Stimulated activated memory B cell treated with anti-CD40 and anti-IgM and Interleukin-4, amounts not matched to agents 10 μg/mL and 1 μg/mL and 100 μg/mL, for 72 hours (primary cell): ENCODE measurements around the gene CCDC160.
A peak's percentile ranks its signal among the peaks of the same experiment; 100 is the strongest.
"Not testable (repeated sequence)": the region's sequence is repeated elsewhere in the genome, so short reads cannot be mapped to it uniquely, and the experiment has no call there.

Experiments used
- ATAC-seq: fragments of 150-1000 bp; cut with Tn5 transposase; 2 replicates; pipeline ENCODE4 v1.10.0; 2021
- H3K27ac Mint-ChIP-seq: one replicate; pipeline ENCODE4 v1.8.0; 2022; ENCODE audit warnings: mild to moderate bottlenecking, mixed read lengths
- H3K27me3 Mint-ChIP-seq: one replicate; pipeline ENCODE4 v1.8.0; 2022; ENCODE audit warnings: mixed read lengths
- H3K36me3 Mint-ChIP-seq: one replicate; pipeline ENCODE4 v1.8.0; 2022; ENCODE audit warnings: mixed read lengths
- H3K4me1 Mint-ChIP-seq: one replicate; pipeline ENCODE4 v1.8.0; 2022; ENCODE audit warnings: mixed read lengths
- H3K4me3 Mint-ChIP-seq: one replicate; pipeline ENCODE4 v1.8.0; 2022; ENCODE audit warnings: mild to moderate bottlenecking, moderate library complexity, mixed read lengths
- H3K9me3 Mint-ChIP-seq: one replicate; pipeline ENCODE4 v1.8.0; 2022; ENCODE audit warnings: mixed read lengths

CCDC160 gene

GRCh38 chrX:134236626-134237614, at the start of gene CCDC160:
CCDC160 (plus strand) TSS chrX:134237182; CDS start chrX:134244801, 7,619 bp downstream.
- ATAC-seq = no peak
- no peaks in the 10 kb centered on the region for H3K36me3 Mint-ChIP-seq
- peak within 1 kb of the TSS; percentile 70 for H3K4me3 Mint-ChIP-seq
- peaks cover 20% of the 10 kb centered on the region for H3K27me3 Mint-ChIP-seq
- H3K4me1 Mint-ChIP-seq = no peaks in the 10 kb centered on the region
- no peaks in the 10 kb centered on the region for H3K9me3 Mint-ChIP-seq
- H3K27ac Mint-ChIP-seq = no peak within 1 kb of the TSS

GRCh38 chrX:134191281-134191680, 45.7 kb upstream of the CCDC160 start:
- no peaks in the 10 kb centered on the region for H3K27me3 Mint-ChIP-seq
- H3K4me1 Mint-ChIP-seq = peaks cover 7% of the 10 kb centered on the region
- no peaks in the 10 kb centered on the region for H3K9me3 Mint-ChIP-seq
- ATAC-seq = no peak
- no peaks in the 10 kb centered on the region for H3K36me3 Mint-ChIP-seq
- H3K4me3 Mint-ChIP-seq = no peak overlapping the region
- H3K27ac Mint-ChIP-seq = no peak overlapping the region

- Mint-ChIP-seq H3K4me1 (no peaks in the 10 kb centered on the region), H3K27ac (no peak overlapping the region), H3K36me3 (no peaks in the 10 kb centered on the region), H3K27me3 (no peaks in the 10 kb centered on the region), H3K9me3 (no peaks in the 10 kb centered on the region), H3K4me3 (no peak overlapping the region)
- ATAC-seq = no peak
Observed at GRCh38 chrX:134194915-134195314, 42.1 kb upstream of the CCDC160 start.

DNA sequence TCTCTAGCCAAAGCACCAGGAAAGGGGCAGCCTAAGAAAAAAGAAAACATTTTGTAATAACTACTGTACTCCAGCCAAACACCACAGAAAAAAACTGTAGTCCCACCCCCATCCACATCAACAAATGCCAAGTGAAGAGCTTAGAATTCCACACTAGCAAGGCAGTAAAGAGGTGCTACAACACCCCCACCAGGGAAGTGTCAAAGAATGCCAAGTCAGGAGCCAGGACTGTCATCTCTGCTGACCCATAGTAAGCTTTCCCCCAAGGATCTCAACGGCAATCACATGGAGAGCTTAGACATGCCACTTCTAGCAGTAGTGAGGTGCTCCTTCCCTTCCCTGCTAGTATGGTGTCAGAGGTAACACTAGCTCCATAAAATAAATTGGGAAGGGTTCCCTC, 34.4 kb upstream of the CCDC160 start:
- Mint-ChIP-seq H3K36me3 (no peaks in the 10 kb centered on the region), H3K4me3 (no peak overlapping the region), H3K27ac (no peak overlapping the region), H3K9me3 (no peaks in the 10 kb centered on the region), H3K4me1 (no peaks in the 10 kb centered on the region), H3K27me3 (peaks cover 9% of the 10 kb centered on the region)
- ATAC-seq = no peak

GRCh38 chrX:134206221-134206620, 30.8 kb upstream of the CCDC160 start:
- peaks cover 9% of the 10 kb centered on the region for H3K27me3 Mint-ChIP-seq
- H3K4me3 Mint-ChIP-seq = no peak overlapping the region

GRCh38 chrX:134210465-134210864, 26.5 kb upstream of the CCDC160 start:
- Mint-ChIP-seq H3K27ac (no peak overlapping the region), H3K4me3 (no peak overlapping the region)
- no peak for ATAC-seq

More at GRCh38 chrX:134206221-134206620, 30.8 kb upstream of the CCDC160 start:
- H3K4me1 Mint-ChIP-seq = no peaks in the 10 kb centered on the region
- ATAC-seq = no peak
- no peaks in the 10 kb centered on the region for H3K9me3 Mint-ChIP-seq
- H3K36me3 Mint-ChIP-seq = peaks cover 4% of the 10 kb centered on the region
- H3K27ac Mint-ChIP-seq = no peak overlapping the region

GRCh38 chrX:134235236-134235635, 1.7 kb upstream of the CCDC160 start:
- no peaks in the 10 kb centered on the region for H3K36me3 Mint-ChIP-seq
- no peak for ATAC-seq
- H3K4me3 Mint-ChIP-seq = no peak overlapping the region
- H3K27ac Mint-ChIP-seq = no peak overlapping the region
- no peaks in the 10 kb centered on the region for H3K9me3 Mint-ChIP-seq
- H3K4me1 Mint-ChIP-seq = no peaks in the 10 kb centered on the region
- H3K27me3 Mint-ChIP-seq = peaks cover 19% of the 10 kb centered on the region

More at GRCh38 chrX:134210465-134210864, 26.5 kb upstream of the CCDC160 start:
- peaks cover 4% of the 10 kb centered on the region for H3K36me3 Mint-ChIP-seq
- no peaks in the 10 kb centered on the region for H3K27me3 Mint-ChIP-seq
- H3K9me3 Mint-ChIP-seq = no peaks in the 10 kb centered on the region
- H3K4me1 Mint-ChIP-seq = no peaks in the 10 kb centered on the region

DNA sequence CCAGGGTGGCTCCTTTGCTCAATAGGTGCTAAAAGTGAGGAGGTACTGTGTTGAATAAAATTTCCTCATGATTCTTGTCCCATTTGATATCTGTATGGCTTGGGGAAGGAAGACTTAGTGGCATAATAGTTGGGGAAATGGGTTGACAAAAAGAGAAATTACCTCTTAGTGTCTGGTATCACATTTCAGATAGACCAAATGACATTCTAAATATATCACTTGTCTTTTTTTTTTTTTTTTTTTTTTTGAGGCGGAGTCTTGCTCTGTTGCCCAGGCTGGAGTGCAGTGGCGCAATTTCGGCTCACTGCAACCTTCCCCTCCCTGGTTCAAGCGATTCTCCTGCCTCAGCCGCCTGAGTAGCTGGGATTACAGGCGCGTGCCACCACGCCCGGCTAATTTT, 1.2 kb downstream of the CCDC160 start:
- not testable (repeated sequence) for H3K27ac Mint-ChIP-seq, H3K4me1 Mint-ChIP-seq, ATAC-seq, H3K36me3 Mint-ChIP-seq, H3K9me3 Mint-ChIP-seq, H3K4me3 Mint-ChIP-seq
- peaks cover 20% of the 10 kb centered on the region for H3K27me3 Mint-ChIP-seq

DNA sequence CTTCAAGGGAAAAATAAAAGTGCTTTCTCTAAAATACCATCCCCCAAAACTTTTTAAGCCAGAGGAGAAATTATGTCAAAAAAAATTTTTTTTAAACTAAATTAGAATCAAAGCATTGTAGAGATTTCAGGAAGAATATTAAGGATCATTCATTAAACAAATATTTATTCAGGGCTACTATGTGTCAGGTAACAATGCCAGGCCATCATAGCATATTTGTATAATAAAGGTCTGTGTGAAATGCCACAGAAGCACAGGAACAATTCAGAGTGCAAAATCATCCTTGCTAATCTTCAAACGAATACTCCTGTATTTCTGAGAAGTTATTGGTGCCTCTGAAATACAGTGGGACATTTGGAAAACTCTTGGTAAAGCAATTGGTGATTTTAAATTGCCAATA, 2.0 kb downstream of the CCDC160 start:
- no peak for ATAC-seq
- Mint-ChIP-seq H3K4me1 (no peaks in the 10 kb centered on the region), H3K27ac (no peak overlapping the region), H3K36me3 (no peaks in the 10 kb centered on the region), H3K4me3 (no peak overlapping the region), H3K9me3 (no peaks in the 10 kb centered on the region), H3K27me3 (peaks cover 20% of the 10 kb centered on the region)

DNA sequence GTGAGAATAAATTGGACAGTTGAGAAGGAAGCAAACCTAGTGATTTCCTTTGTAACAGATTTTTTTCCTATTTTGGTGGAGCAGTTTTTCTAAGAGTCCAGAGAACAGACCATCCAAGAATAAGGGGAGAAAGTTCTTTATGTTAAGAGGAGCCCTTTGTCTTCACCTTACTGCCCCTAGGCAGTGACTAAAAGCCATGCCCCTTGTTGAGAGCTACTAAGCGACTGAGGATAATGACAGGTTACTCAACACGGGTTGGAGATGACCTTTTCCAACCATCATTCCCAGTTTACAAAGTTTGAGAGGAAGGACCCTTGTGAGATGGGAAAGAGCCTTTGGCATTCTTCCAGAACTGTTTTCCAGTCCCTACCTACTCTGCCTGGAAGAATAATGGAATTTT, 3.2 kb downstream of the CCDC160 start:
- no peaks in the 10 kb centered on the region for H3K4me1 Mint-ChIP-seq
- H3K36me3 Mint-ChIP-seq = no peaks in the 10 kb centered on the region
- peaks cover 24% of the 10 kb centered on the region for H3K27me3 Mint-ChIP-seq
- H3K27ac Mint-ChIP-seq = no peak overlapping the region
- H3K4me3 Mint-ChIP-seq = no peak overlapping the region
- H3K9me3 Mint-ChIP-seq = no peaks in the 10 kb centered on the region
- ATAC-seq = no peak

- H3K4me1 Mint-ChIP-seq = no peaks in the 10 kb centered on the region
- H3K27me3 Mint-ChIP-seq = peaks cover 15% of the 10 kb centered on the region
- ATAC-seq = no peak
- H3K9me3 Mint-ChIP-seq = no peaks in the 10 kb centered on the region
- no peak overlapping the region for H3K27ac Mint-ChIP-seq
- no peak overlapping the region for H3K4me3 Mint-ChIP-seq
- no peaks in the 10 kb centered on the region for H3K36me3 Mint-ChIP-seq
Observed at GRCh38 chrX:134241960-134242619, 5.1 kb downstream of the CCDC160 start.

DNA sequence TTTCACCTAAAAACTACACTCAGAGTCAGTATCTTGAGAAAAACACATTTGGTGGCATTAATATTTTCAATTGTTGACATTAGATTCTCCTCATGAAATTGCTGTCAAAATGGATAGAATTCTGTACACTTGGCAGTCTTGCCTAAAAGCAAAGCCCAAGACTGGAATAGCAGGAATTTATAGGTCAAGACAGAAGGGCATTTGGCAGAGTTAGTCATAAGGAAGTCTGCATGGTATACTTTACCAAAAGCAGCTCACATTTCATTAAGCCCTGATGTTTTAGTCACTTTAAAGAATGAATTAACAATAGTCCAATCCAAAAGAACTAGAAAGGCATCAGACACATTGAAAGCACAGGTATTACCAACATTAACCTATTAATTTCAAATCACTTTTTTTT, 7.1 kb downstream of the CCDC160 start:
- ATAC-seq = no peak
- H3K27me3 Mint-ChIP-seq = peaks cover 15% of the 10 kb centered on the region

GRCh38 chrX:134246282-134246681, 9.3 kb downstream of the CCDC160 start:
- H3K4me3 Mint-ChIP-seq = no peak overlapping the region

More for the DNA sequence above, 7.1 kb downstream of the CCDC160 start:
- Mint-ChIP-seq H3K4me3 (no peak overlapping the region), H3K27ac (no peak overlapping the region), H3K36me3 (no peaks in the 10 kb centered on the region), H3K9me3 (no peaks in the 10 kb centered on the region), H3K4me1 (no peaks in the 10 kb centered on the region)

DNA sequence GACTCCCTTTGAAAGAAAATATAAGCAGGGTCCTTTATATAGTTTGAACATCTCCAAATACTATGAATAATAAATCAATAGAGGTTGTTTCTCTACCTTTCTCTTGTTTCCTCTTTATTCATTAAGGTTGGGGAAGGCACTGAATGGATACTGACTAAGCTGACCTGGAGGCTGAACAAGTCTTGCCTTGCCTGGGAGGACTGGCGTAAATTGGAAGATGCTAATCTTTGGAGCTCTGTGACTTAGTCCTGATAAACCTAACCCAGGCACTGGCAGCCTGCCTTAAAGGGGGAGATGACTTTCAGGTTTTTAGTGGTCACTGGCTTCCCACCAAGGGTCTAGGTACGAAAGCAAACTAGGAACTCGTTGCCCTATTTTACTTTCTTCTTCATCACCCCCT, 10.5 kb downstream of the CCDC160 start:
- Mint-ChIP-seq H3K27ac (no peak overlapping the region), H3K36me3 (no peaks in the 10 kb centered on the region), H3K4me1 (no peaks in the 10 kb centered on the region), H3K9me3 (no peaks in the 10 kb centered on the region), H3K4me3 (no peak overlapping the region), H3K27me3 (peaks cover 6% of the 10 kb centered on the region)
- no peak for ATAC-seq

More at GRCh38 chrX:134246282-134246681, 9.3 kb downstream of the CCDC160 start:
- no peak for ATAC-seq
- Mint-ChIP-seq H3K4me1 (no peaks in the 10 kb centered on the region), H3K9me3 (no peaks in the 10 kb centered on the region), H3K27me3 (peaks cover 6% of the 10 kb centered on the region), H3K27ac (no peak overlapping the region), H3K36me3 (no peaks in the 10 kb centered on the region)

- Mint-ChIP-seq H3K9me3 (no peaks in the 10 kb centered on the region), H3K36me3 (no peaks in the 10 kb centered on the region), H3K4me3 (no peak overlapping the region), H3K4me1 (no peaks in the 10 kb centered on the region), H3K27me3 (peaks cover 6% of the 10 kb centered on the region), H3K27ac (no peak overlapping the region)
- ATAC-seq = no peak
Observed at GRCh38 chrX:134249241-134249640, 12.3 kb downstream of the CCDC160 start.
